Measurements from ENCODE around the gene CYB5R3.
"Not testable (repeated sequence)": the region's sequence is repeated elsewhere in the genome, so short reads cannot be mapped to it uniquely, and the experiment has no call there.

- TF ChIP-seq CTCF (conservative IDR thresholded peaks at IDR 0.05); EZH2 (IDR thresholded peaks at IDR 0.05; ENCODE audit: low read depth): not testable (repeated sequence)
Observed at GRCh38 chr22:42570580-42570979, 78.6 kb downstream of the CYB5R3 start.

Data from PC-9 (cell line).